ENCODE data around the gene S100A13. TPM values are rescaled to one million over a fixed set of nuclear protein-coding genes. Genes with fewer than 3 reads are reported as not detected.
A peak's percentile ranks its signal among the peaks of the same experiment; 100 is the strongest.

Gene S100A13
- total RNA-seq, 1 donor from 2014 or later, result 76.1 TPM

GRCh38 chr1:153639280-153639679 is 12.0 kb upstream of the S100A13 start:
- no peak for TF ChIP-seq CTCF (IDR thresholded peaks at IDR 0.05)
- no peak for ATAC-seq
- Histone ChIP-seq H3K4me3 (no peak overlapping the region), H3K27me3 (no peaks in the 10 kb centered on the region), H3K27ac (no peak overlapping the region), H3K4me1 (peaks cover 36% of the 10 kb centered on the region), H3K9me3 (no peaks in the 10 kb centered on the region), H3K36me3 (peaks cover 84% of the 10 kb centered on the region)
- intact Hi-C loops (cut with DNase I), result no loop called here
- no peak for DNase-seq

GRCh38 chr1:153638261-153638660 is 11.0 kb upstream of the S100A13 start:
- DNase-seq (no peak), ATAC-seq (no peak)
- no peak overlapping the region for H3K4me3 ChIP-seq
- intact Hi-C loops (cut with DNase I), result no loop called here
- H3K4me1 ChIP-seq, result peaks cover 28% of the 10 kb centered on the region
- peaks cover 74% of the 10 kb centered on the region for H3K36me3 ChIP-seq
- no peaks in the 10 kb centered on the region for H3K9me3 ChIP-seq
- no peak overlapping the region for H3K27ac ChIP-seq
- H3K27me3 ChIP-seq, result no peaks in the 10 kb centered on the region
- no peak for TF ChIP-seq CTCF (IDR thresholded peaks at IDR 0.05)

- no peaks in the 10 kb centered on the region for H3K9me3 ChIP-seq
- peaks cover 54% of the 10 kb centered on the region for H3K36me3 ChIP-seq
- intact Hi-C loops (cut with DNase I), result no loop called here
- no peak for TF ChIP-seq CTCF (IDR thresholded peaks at IDR 0.05)
- H3K4me3 ChIP-seq, result no peak overlapping the region
- DNase-seq (peak; percentile 2), ATAC-seq (no peak)
- H3K4me1 ChIP-seq, result peaks cover 30% of the 10 kb centered on the region
- H3K27ac ChIP-seq, result no peak overlapping the region
- no peaks in the 10 kb centered on the region for H3K27me3 ChIP-seq
Observed at GRCh38 chr1:153636312-153636711, 9.0 kb upstream of the S100A13 start.

GRCh38 chr1:153635872-153636271 is 8.6 kb upstream of the S100A13 start:
- no peak for TF ChIP-seq CTCF (IDR thresholded peaks at IDR 0.05)
- Histone ChIP-seq H3K27me3 (no peaks in the 10 kb centered on the region), H3K4me1 (peaks cover 30% of the 10 kb centered on the region), H3K27ac (no peak overlapping the region), H3K36me3 (peaks cover 50% of the 10 kb centered on the region), H3K9me3 (no peaks in the 10 kb centered on the region), H3K4me3 (peak overlapping the region; percentile 77)
- intact Hi-C loops (cut with DNase I), result no loop called here
- no peak for ATAC-seq
- DNase-seq, result peak; percentile 30

GRCh38 chr1:153633754-153634665 is 6.7 kb upstream of the S100A13 start, which contains the start of gene CHTOP:
Gene CHTOP (plus strand): TSS chr1:153634066. CDS start chr1:153636589, 2,523 bp downstream.
- no peak for TF ChIP-seq CTCF (IDR thresholded peaks at IDR 0.05)
- ATAC-seq (peak; percentile 96), DNase-seq (peak; percentile 98)
- intact Hi-C loops (cut with DNase I), result no loop called here
- no peaks in the 10 kb centered on the region for H3K9me3 ChIP-seq
- peak within 1 kb of the TSS; percentile 77 for H3K4me3 ChIP-seq
- H3K27ac ChIP-seq, result peak within 1 kb of the TSS; percentile 99
- H3K4me1 ChIP-seq, result peaks cover 30% of the 10 kb centered on the region
- H3K27me3 ChIP-seq, result no peaks in the 10 kb centered on the region
- H3K36me3 ChIP-seq, result peaks cover 31% of the 10 kb centered on the region
